GM21367 (cell line): ENCODE data around the gene SEC22C.

Experiments used
- ATAC-seq: cut with Tn5 transposase; IDR thresholded peaks from one replicate; pipeline ENCODE4 v1.9.1; 2021; ENCODE audit not compliant: unreplicated experiment

Gene SEC22C

DNA sequence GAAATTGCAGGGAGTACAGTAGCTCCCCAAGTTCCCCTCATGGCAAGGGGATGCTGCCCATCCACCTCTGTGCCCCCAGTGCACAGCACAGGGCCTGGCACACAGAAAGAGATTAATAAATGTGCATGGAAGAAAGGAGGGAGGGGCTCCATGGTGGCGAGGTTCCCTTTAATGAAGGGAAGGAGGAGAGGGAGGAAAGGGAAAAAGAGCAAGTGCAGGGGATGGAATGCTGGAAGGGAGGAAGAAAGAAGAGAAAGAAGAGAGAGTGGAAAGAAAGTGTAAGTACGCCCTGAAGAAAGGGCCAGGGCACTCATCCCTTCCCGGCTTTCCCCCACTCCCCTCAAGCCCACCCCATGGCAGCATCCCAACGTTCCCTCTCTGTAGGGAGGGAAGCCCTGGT, 80.9 kb downstream of the SEC22C start:
- ATAC-seq = no peak

DNA sequence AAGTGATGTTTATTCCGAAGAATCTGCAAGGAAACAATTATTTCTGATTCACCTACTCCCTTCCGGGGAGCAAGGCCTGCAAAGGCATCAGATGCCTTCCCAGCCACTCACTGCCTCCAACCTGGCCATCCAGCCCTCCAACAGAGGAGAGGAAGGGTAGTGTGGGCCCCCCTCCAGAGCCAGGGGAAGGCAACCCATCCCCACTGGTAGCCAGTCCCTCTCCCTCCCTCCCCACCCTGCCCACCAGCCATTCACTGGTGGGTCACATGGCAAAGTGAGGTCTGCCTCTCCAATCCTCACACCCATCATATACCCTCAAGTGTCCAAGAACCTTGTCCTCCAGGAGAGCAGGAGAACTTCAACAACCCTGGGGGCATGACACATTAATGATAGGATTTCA, 81.7 kb downstream of the SEC22C start:
- no peak for ATAC-seq

- ATAC-seq = no peak
Measured at GRCh38 chr3:42499478-42499871, 82.3 kb downstream of the SEC22C start.

GRCh38 chr3:42498791-42499477, 82.8 kb downstream of the SEC22C start:
- no peak for ATAC-seq

- no peak for ATAC-seq
Measured at GRCh38 chr3:42498034-42498433, 83.7 kb downstream of the SEC22C start.
